Measurements from ENCODE around the gene GPC4. TPM values are rescaled to one million over a fixed set of nuclear protein-coding genes. Genes with fewer than 3 reads are reported as not detected.
A peak's percentile ranks its signal among the peaks of the same experiment; 100 is the strongest.
"Not testable (repeated sequence)": the region's sequence is repeated elsewhere in the genome, so short reads cannot be mapped to it uniquely, and the experiment has no call there.

The GPC4 gene
- total RNA-seq, 1 experiment from 2014 or later: 7.6 TPM

DNA sequence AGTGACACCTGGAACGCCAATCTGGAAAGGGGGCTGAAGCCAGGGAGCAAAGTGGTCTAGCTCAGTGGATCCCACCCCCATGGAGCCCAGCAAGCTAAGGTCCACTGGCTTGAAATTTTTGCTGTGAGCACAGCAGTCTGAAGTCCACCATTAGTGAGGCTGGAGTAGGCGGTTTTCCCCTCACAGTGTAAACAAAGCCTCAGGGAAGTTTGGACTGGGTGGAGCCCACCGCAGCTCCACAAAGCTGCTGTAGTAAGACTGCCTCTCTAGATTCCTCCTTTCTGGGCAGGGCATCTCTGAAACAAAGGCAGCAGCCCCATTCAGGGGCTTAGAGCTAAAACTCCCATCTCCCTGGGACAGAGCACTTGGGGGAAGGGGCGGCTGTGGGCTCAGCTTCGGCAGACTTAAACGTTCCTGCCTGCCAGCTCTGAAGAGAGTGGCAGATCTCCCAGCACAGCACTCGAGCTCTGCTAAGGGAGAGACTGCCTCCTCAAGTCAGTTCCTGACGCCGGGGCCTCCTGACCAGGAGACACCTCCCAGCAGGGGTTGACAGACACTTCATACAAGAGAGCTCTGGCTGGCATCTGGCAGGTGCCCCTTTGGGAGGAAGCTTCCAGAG, 136.1 kb downstream of the GPC4 start:
- DNase-seq; H3K9me3 ChIP-seq (replicated peaks); H3K4me1 ChIP-seq; H3K4me3 ChIP-seq; H3K27me3 ChIP-seq; H3K27ac ChIP-seq; H3K36me3 ChIP-seq: not testable (repeated sequence)

DNA sequence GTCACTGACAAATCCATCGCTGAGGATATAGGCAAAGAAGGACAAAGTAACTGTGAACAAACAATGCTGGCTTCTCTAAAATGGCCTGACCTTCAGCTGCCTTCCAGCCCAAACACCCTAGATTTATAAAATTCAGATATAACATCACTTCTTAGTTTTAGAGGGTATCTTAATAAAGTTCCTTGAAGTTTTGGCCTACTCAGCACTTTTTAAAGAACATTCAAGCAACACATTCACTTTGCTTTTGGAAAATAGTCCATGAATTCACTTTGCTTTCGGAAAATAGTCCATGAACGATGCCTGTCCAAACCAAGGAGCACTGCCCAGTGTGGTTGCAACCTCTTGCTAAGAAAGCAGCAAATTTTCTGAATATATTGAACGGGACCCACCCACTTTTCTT, 142.1 kb downstream of the GPC4 start:
- H3K4me3 ChIP-seq: no peak overlapping the region
- H3K36me3 ChIP-seq: no peaks in the 10 kb centered on the region

DNA sequence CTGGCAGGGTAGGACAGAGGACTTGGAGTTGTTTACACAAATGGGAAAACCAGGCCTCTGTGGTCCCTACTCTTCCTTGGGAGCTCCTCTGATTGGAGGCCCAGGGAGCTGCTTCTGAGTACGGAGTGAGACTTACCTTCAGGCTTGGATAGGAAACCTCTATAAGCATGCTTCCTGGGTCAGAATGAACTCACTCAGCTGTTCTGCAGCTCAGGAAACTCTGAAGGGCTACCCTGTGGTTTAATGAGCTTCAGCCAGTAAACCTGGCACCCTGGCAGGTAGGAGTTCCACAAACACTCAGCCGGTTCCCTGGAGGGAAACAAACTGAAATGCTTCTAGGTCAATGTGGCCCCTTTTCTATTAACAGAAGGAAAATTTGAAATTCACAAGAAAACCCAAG, 146.1 kb downstream of the GPC4 start:
- Histone ChIP-seq H3K27me3 (no peaks in the 10 kb centered on the region), H3K9me3 (replicated peaks) (no peaks in the 10 kb centered on the region), H3K36me3 (no peaks in the 10 kb centered on the region), H3K27ac (no peak overlapping the region), H3K4me1 (no peaks in the 10 kb centered on the region), H3K4me3 (no peak overlapping the region)
- DNase-seq: no peak

More for the DNA sequence above, 142.1 kb downstream of the GPC4 start:
- no peak for DNase-seq
- Histone ChIP-seq H3K27ac (no peak overlapping the region), H3K27me3 (no peaks in the 10 kb centered on the region), H3K9me3 (replicated peaks) (no peaks in the 10 kb centered on the region), H3K4me1 (no peaks in the 10 kb centered on the region)

DNA sequence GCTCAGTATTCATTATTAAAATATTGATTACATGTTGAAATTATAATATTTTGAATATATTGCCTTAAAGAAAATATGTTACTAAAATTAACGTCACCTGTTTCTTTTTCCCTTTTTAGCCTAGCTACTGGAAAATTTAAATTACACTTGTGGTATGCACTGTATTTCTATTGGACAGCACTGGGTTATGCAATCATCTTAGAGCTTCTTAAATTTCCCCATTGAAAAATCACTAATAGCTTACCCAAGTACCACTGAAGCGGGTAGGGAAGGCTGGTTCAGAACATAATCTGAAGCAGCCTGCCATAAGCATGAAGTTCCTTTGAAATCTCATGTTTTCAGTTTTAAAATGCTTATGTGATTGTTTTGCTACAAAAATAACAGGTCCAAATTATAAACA, 147.7 kb downstream of the GPC4 start:
- Histone ChIP-seq H3K4me1 (no peaks in the 10 kb centered on the region), H3K27ac (no peak overlapping the region), H3K9me3 (replicated peaks) (no peaks in the 10 kb centered on the region), H3K36me3 (no peaks in the 10 kb centered on the region), H3K27me3 (no peaks in the 10 kb centered on the region), H3K4me3 (no peak overlapping the region)
- no peak for DNase-seq

DNA sequence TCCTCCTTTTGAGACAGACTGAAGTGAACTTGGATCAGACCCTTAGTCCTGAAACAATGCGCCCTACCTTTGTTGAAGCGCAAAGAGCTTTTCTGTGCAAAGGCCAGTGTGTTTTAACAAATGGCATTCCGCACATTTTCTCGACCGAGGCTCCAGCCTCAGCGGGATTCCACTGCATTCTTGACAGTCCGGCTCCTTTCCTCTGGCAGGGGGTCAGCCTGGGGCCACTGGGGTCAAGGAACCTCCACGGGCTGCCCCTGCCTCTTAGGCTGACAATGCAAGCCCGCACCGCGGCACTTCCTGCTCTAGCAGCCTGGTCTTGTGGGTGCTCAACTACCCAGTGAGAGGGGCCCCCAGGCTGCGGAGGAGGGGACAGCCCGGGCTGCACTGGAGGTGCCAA, 150.0 kb downstream of the GPC4 start:
- no peaks in the 10 kb centered on the region for H3K9me3 ChIP-seq (replicated peaks)
- H3K4me3 ChIP-seq: peak overlapping the region; percentile 17; the same call in 1 of the 2 replicates
- no peaks in the 10 kb centered on the region for H3K27me3 ChIP-seq
- H3K4me1 ChIP-seq: no peaks in the 10 kb centered on the region
- H3K36me3 ChIP-seq: no peaks in the 10 kb centered on the region
- DNase-seq: peak; percentile 2 to 11
- H3K27ac ChIP-seq: no peak overlapping the region

DNA sequence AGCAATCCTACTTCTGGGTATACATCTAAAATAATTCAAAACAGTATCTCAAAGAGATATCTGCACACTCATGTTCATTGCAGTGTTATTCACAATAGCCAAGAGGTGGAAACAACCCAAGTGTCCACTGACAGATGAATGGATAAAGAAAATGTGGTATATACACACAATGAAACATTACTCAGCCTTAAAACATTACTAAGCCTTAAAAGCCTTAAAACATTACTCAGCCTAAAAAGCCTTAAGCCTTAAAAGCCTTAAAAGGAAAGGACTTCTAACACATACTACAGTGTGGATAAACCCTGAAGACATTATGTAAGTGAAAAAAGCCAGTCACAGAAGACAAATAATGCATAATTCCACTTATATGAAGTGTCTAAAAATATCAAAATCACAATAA, 156.8 kb downstream of the GPC4 start:
- H3K4me3 ChIP-seq: no peak overlapping the region
- no peaks in the 10 kb centered on the region for H3K27me3 ChIP-seq
- no peaks in the 10 kb centered on the region for H3K36me3 ChIP-seq
- no peak for DNase-seq
- no peaks in the 10 kb centered on the region for H3K4me1 ChIP-seq
- no peaks in the 10 kb centered on the region for H3K9me3 ChIP-seq (replicated peaks)
- no peak overlapping the region for H3K27ac ChIP-seq

DNA sequence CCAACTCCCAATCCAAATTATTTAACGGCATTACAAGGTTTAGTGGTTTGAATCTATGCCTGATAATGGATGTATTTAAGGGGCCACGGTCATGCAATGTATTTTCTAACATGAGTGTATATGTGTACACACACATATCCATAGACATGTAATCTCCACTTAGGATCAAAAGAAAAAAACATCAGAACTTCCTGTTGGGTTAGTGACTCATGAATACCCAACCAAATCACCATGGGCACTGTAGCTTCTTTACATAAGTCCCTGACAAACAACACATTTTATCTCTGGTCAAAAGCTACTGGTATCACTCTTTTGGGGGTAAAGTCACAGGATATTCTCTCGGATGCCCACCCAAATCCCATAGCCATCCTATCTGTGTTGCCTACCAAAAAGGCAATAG, 160.6 kb downstream of the GPC4 start:
- Histone ChIP-seq H3K27ac (no peak overlapping the region), H3K4me1 (no peaks in the 10 kb centered on the region), H3K27me3 (no peaks in the 10 kb centered on the region), H3K9me3 (replicated peaks) (no peaks in the 10 kb centered on the region), H3K4me3 (no peak overlapping the region), H3K36me3 (no peaks in the 10 kb centered on the region)
- no peak for DNase-seq

DNA sequence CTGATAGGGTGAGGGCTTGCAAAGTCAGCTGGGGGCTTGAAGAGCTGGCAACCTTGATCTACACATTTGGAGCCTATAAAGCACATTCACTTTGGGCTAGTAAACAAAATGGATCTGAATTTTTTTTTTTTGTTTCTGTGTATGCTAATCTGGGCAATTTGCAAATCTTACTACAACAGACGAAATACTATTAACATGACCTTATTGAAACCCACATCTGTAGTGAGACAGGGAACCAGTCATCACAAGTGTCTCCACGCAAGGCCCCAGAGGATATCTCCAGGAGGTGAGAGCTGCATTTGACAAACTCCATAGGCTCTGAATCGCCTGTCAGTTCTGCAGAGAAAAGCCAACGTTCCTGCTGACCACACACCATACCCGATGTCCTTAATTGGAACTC, 164.1 kb downstream of the GPC4 start:
- H3K4me1 ChIP-seq: no peaks in the 10 kb centered on the region

GRCh38 chrX:133250184-133251100, 164.8 kb downstream of the GPC4 start:
- Histone ChIP-seq H3K36me3 (no peaks in the 10 kb centered on the region), H3K4me1 (no peaks in the 10 kb centered on the region), H3K9me3 (replicated peaks) (no peaks in the 10 kb centered on the region), H3K27me3 (no peaks in the 10 kb centered on the region), H3K4me3 (no peak overlapping the region), H3K27ac (no peak overlapping the region)
- DNase-seq: no peak

More for the DNA sequence above, 164.1 kb downstream of the GPC4 start:
- no peak overlapping the region for H3K27ac ChIP-seq
- DNase-seq: no peak
- H3K36me3 ChIP-seq: no peaks in the 10 kb centered on the region
- H3K9me3 ChIP-seq (replicated peaks): no peaks in the 10 kb centered on the region
- no peaks in the 10 kb centered on the region for H3K27me3 ChIP-seq
- H3K4me3 ChIP-seq: no peak overlapping the region

Other genes starting within 250 kb of the GPC4 start
- gene TFDP3, start 197.1 kb downstream of the GPC4 start, total RNA-seq (2014; rRNA removed; shearing (Covaris generic)): not detected in 2 replicates